GM15510 (cell line): Measurements from ENCODE around the gene MBNL2.

ENCODE experiments used
- POLR2A ChIP-seq: IDR thresholded peaks from 3 replicates; pipeline ENCODE4 v1.6.1; 2011; ENCODE audit warnings: borderline replicate concordance; ENCODE audit not compliant: insufficient read length; ENCODE audit errors: extremely low read depth

Gene MBNL2

GRCh38 chr13:97339019-97339987, 117.2 kb downstream of the MBNL2 start:
- no peak for TF ChIP-seq POLR2A

- TF ChIP-seq POLR2A = no peak
These were observed 118.0 kb downstream of the MBNL2 start for GRCh38 chr13:97339988-97340749.

- no peak for TF ChIP-seq POLR2A
These were observed 119.0 kb downstream of the MBNL2 start for GRCh38 chr13:97341135-97341534.

GRCh38 chr13:97342136-97342535, 120.0 kb downstream of the MBNL2 start:
- TF ChIP-seq POLR2A = no peak

GRCh38 chr13:97342936-97343335, 120.8 kb downstream of the MBNL2 start:
- TF ChIP-seq POLR2A = no peak

- TF ChIP-seq POLR2A = no peak
These were observed 122.4 kb downstream of the MBNL2 start for GRCh38 chr13:97344265-97345175.

GRCh38 chr13:97346097-97346496, 124.0 kb downstream of the MBNL2 start:
- no peak for TF ChIP-seq POLR2A

GRCh38 chr13:97346561-97347254, 124.6 kb downstream of the MBNL2 start:
- no peak for TF ChIP-seq POLR2A

GRCh38 chr13:97347255-97347932, 125.3 kb downstream of the MBNL2 start:
- TF ChIP-seq POLR2A = no peak

- no peak for TF ChIP-seq POLR2A
These were observed 126.5 kb downstream of the MBNL2 start for GRCh38 chr13:97348569-97349100.

- TF ChIP-seq POLR2A = no peak
These were observed 130.7 kb downstream of the MBNL2 start for GRCh38 chr13:97352815-97353214.

- TF ChIP-seq POLR2A = no peak
These were observed 132.0 kb downstream of the MBNL2 start for GRCh38 chr13:97353927-97354675.
